CD14-positive monocyte (primary cell): Measurements from ENCODE around the gene RIMOC1. TPM values are rescaled to one million over a fixed set of nuclear protein-coding genes. Genes with fewer than 3 reads are reported as not detected.

ENCODE experiments used
- DNase-seq, 3 donors: peaks; one replicate each; pipeline ENCODE4 v3.0.0-alpha.2; 2011 to 2022
- H2AFZ ChIP-seq: 2 replicates; pipeline ENCODE4 v1.6.0; 2012; ENCODE audit warnings: mild to moderate bottlenecking, low read depth, low read length, inconsistent platforms; ENCODE audit not compliant: insufficient read depth, poor library complexity, severe bottlenecking
- H3K27ac ChIP-seq, 2 donors: 1 replicate in 1 of 2; 2 replicates in 1 of 2; pipeline ENCODE4 v1.5.1; 2012 to 2013; ENCODE audit warnings: low read length in 2 of 2, control low read depth in 1 of 2, inconsistent platforms in 1 of 2, low read depth in 1 of 2, mild to moderate bottlenecking in 1 of 2
- H3K27me3 ChIP-seq, 2 donors: one replicate each; pipeline versions ENCODE4 v1.6.0 to v1.6.1; 2011 to 2013; ENCODE audit warnings: low read length in 2 of 2; ENCODE audit not compliant: control insufficient read depth in 2 of 2, insufficient read depth in 2 of 2
- H3K36me3 ChIP-seq, 2 donors: replicated peaks in 1 of 2; 1 replicate in 1 of 2; 2 replicates in 1 of 2; pipeline versions ENCODE4 v1.5.1 to v1.6.1; 2012 to 2013; ENCODE audit warnings: low read length in 2 of 2, control low read depth in 1 of 2, inconsistent platforms in 1 of 2, mild to moderate bottlenecking in 1 of 2; ENCODE audit not compliant: insufficient read depth in 2 of 2, control insufficient read depth in 1 of 2
- H3K4me1 ChIP-seq, 2 donors: 1 replicate in 1 of 2; 2 replicates in 1 of 2; pipeline versions ENCODE4 v1.5.1 to v1.6.1; 2012 to 2013; ENCODE audit warnings: low read length in 2 of 2, control low read depth in 1 of 2, inconsistent platforms in 1 of 2, mild to moderate bottlenecking in 1 of 2, moderate library complexity in 1 of 2; ENCODE audit not compliant: insufficient read depth in 2 of 2, control insufficient read depth in 1 of 2
- H3K4me2 ChIP-seq: replicated peaks from 2 replicates; pipeline ENCODE3; 2012; ENCODE audit warnings: low read length, moderate library complexity, mild to moderate bottlenecking; ENCODE audit not compliant: poor library complexity, severe bottlenecking; ENCODE audit errors: extremely low read depth
- H3K4me3 ChIP-seq, 3 experiments: fragments of 200-600 bp in 1 of 3; sonication (generic) in 1 of 3; replicated peaks in 1 of 3; 1 replicate in 2 of 3; 2 replicates in 1 of 3; pipeline ENCODE4 v1.5.1; 2011 to 2013; ENCODE audit warnings: low read length in 3 of 3, mild to moderate bottlenecking in 3 of 3, control low read depth in 2 of 3, low read depth in 2 of 3, inconsistent platforms in 1 of 3, moderate library complexity in 1 of 3
- H3K79me2 ChIP-seq: 2 replicates; pipeline ENCODE4 v1.6.0; 2012; ENCODE audit warnings: mild to moderate bottlenecking, control low read depth, inconsistent platforms, low read length, moderate library complexity; ENCODE audit not compliant: insufficient read depth
- H3K9ac ChIP-seq: 2 replicates; pipeline ENCODE4 v1.6.0; 2017; ENCODE audit warnings: low read length, mild to moderate bottlenecking; ENCODE audit not compliant: insufficient read depth, poor library complexity, severe bottlenecking
- H3K9me3 ChIP-seq, 2 donors: replicated peaks in 1 of 2; 1 replicate in 1 of 2; 2 replicates in 1 of 2; pipeline versions ENCODE4 v1.5.1 to v1.6.1; 2012 to 2013; ENCODE audit warnings: low read length in 2 of 2, control low read depth in 1 of 2; ENCODE audit not compliant: control insufficient read depth in 1 of 2, insufficient read depth in 1 of 2
- H4K20me1 ChIP-seq: 2 replicates; pipeline ENCODE4 v1.6.0; 2012; ENCODE audit warnings: mild to moderate bottlenecking, low read length, control low read depth, moderate library complexity; ENCODE audit not compliant: insufficient read depth
- H3K27ac Mint-ChIP-seq, 7 donors: one replicate each; pipeline ENCODE4 v1.8.0; 2020; ENCODE audit warnings: mild to moderate bottlenecking in 7 of 7, mixed read lengths in 7 of 7, moderate library complexity in 6 of 7, inconsistent platforms in 2 of 7
- H3K27me3 Mint-ChIP-seq, 3 donors: one replicate each; pipeline ENCODE4 v1.8.0; 2021 to 2022; ENCODE audit warnings: low read depth in 3 of 3, mild to moderate bottlenecking in 3 of 3, mixed read lengths in 3 of 3, moderate library complexity in 3 of 3, inconsistent platforms in 1 of 3
- H3K36me3 Mint-ChIP-seq, 2 donors: one replicate each; pipeline ENCODE4 v1.8.0; 2020; ENCODE audit warnings: mixed read lengths in 2 of 2, inconsistent platforms in 1 of 2, mild to moderate bottlenecking in 1 of 2
- H3K4me1 Mint-ChIP-seq: one replicate; pipeline ENCODE4 v1.8.0; 2020; ENCODE audit warnings: mild to moderate bottlenecking, mixed read lengths
- H3K4me3 Mint-ChIP-seq, 2 donors: one replicate each; pipeline ENCODE4 v1.8.0; 2020; ENCODE audit warnings: mild to moderate bottlenecking in 2 of 2, mixed read lengths in 2 of 2, moderate library complexity in 1 of 2
- H3K9me3 Mint-ChIP-seq, 7 donors: one replicate each; pipeline ENCODE4 v1.8.0; 2020 to 2022; ENCODE audit warnings: mixed read lengths in 7 of 7, mild to moderate bottlenecking in 6 of 7, moderate library complexity in 6 of 7, inconsistent platforms in 2 of 7
- WGBS: methylation state at CpG from one replicate; pipeline ENCODE4 v1.1.5; 2013; ENCODE audit warnings: missing lambda C conversion rate; ENCODE audit not compliant: insufficient coverage; 5-methylcytosine and 5-hydroxymethylcytosine counted together
- intact Hi-C, 2 donors: fragments of 100-400 bp; cut with micrococcal nuclease; formaldehyde crosslinking; loops; one replicate each; pipeline versions ENCODE4 v1.15.0 to v1.15.1; 2023
- polyA plus RNA-seq, 3 donors: library from polyadenylated mRNA; depleted of rRNA in 1 of 3; unstranded in 2 of 3; stranded (reverse) in 1 of 3; fragments of 300-500 nt in 2 of 3; fragments of >200 nt in 1 of 3; fragmentation: Illumina TruSeq in 2 of 3; gene quantifications; 1 replicate in 2 of 3; 2 replicates in 1 of 3; pipeline ENCODE4 v1.2.3, GENCODE V29; 2012 to 2021
- TF ChIP-seq, protein P1 (sequence below): fragments of 200-600 bp; IDR thresholded peaks from one replicate; pipeline ENCODE4 v1.8.0; 2022; ENCODE audit warnings: antibody characterized with exemption, mild to moderate bottlenecking

Gene RIMOC1
- polyA plus RNA-seq, 3 donors, result 4.6 to 15.3 (median 11.2) TPM

DNA sequence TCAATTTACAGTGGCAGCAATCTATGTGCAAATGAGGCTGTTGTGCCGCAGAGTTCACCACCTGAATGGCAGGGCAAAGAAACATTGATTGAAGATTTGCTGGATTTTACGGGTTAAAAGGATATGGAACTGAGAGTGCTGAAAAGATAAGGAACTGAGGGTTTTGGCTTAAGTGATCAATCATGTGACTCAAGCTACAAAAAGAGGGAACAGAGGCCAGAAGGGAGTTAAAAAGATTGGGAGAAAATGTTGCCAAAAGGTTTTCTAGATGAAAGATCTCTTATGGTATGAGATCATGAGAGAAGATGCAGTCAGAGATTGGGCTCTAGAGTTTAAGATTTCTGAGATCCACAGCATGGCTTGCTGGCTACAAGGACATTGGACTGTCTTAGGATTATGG lies 7.9 kb upstream of the RIMOC1 start:
- intact Hi-C loops, result no loop called here

DNA sequence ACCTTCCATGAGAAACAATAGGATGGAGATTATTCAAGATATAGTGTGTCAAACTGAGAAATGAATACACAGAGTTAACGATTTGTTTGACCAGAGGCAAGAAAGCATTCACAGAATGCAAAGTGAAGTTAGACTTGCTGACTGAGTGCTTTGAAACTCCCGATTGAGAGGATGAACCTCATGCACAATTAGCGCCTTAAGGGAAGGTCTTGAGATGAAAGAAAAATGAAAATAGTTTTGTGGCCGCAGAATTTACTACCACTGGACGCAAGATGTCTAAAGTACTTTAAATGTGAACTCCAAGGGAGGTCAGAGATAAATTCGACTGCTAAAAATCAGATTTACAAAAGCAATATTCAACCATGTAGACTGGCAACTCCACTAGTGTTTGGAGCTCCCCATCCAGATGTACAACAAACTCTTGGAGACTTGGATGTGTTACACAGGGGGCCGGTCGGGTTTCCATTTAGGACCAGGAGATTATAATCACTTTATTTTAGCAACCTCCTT lies 707 bp upstream of the RIMOC1 start:
- intact Hi-C loops, result loop anchor here (5.0 to 10.0 kb wide), 2 partner anchors 1069 to 1219 kb away; partner anchors contain the start of genes RPL37 (in 1 of the 2) and ZNF131 (in 1 of the 2)

More for the DNA sequence above, 7.9 kb upstream of the RIMOC1 start:
- Mint-ChIP-seq H3K36me3 (no peaks in the 10 kb centered on the region), H3K9me3 (peaks cover 0 to 4% (median 0%) of the 10 kb centered on the region in 7 donors), H3K27ac (no peak overlapping the region), H3K4me1 (peaks cover 6% of the 10 kb centered on the region), H3K27me3 (peaks cover 13 to 23% (median 17%) of the 10 kb centered on the region in 3 donors), H3K4me3 (no peak overlapping the region)
- Histone ChIP-seq H3K9me3 (no peaks in the 10 kb centered on the region), H3K36me3 (no peaks in the 10 kb centered on the region), H2AFZ (peak overlapping the region; percentile 38), H3K9ac (no peak overlapping the region), H3K4me1 (no peaks in the 10 kb centered on the region), H3K27me3 (peaks cover 3 to 4% of the 10 kb centered on the region in 2 donors), H4K20me1 (no peaks in the 10 kb centered on the region), H3K4me2 (no peak overlapping the region), H3K4me3 (no peak overlapping the region), H3K27ac (no peak overlapping the region), H3K79me2 (no peaks in the 10 kb centered on the region)
- DNase-seq, result no peak
- TF ChIP-seq, protein P1, sequence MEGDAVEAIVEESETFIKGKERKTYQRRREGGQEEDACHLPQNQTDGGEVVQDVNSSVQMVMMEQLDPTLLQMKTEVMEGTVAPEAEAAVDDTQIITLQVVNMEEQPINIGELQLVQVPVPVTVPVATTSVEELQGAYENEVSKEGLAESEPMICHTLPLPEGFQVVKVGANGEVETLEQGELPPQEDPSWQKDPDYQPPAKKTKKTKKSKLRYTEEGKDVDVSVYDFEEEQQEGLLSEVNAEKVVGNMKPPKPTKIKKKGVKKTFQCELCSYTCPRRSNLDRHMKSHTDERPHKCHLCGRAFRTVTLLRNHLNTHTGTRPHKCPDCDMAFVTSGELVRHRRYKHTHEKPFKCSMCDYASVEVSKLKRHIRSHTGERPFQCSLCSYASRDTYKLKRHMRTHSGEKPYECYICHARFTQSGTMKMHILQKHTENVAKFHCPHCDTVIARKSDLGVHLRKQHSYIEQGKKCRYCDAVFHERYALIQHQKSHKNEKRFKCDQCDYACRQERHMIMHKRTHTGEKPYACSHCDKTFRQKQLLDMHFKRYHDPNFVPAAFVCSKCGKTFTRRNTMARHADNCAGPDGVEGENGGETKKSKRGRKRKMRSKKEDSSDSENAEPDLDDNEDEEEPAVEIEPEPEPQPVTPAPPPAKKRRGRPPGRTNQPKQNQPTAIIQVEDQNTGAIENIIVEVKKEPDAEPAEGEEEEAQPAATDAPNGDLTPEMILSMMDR, result no peak
- 6% methylated on average over 2 of the region's 2 CpGs for WGBS

More for the DNA sequence above, 707 bp upstream of the RIMOC1 start:
- Histone ChIP-seq H3K36me3 (peaks cover 8 to 10% of the 10 kb centered on the region in 2 donors), H3K4me3 (peak overlapping the region; percentile 41 to 79 (median 62)), H3K9ac (peak overlapping the region; percentile 91), H3K27ac (peak overlapping the region; percentile 90 to 94), H3K4me1 (peaks cover 18 to 20% of the 10 kb centered on the region in 2 donors), H4K20me1 (no peaks in the 10 kb centered on the region), H2AFZ (peak overlapping the region; percentile 75), H3K4me2 (peak overlapping the region; percentile 85), H3K27me3 (no peaks in the 10 kb centered on the region), H3K79me2 (peaks cover 38% of the 10 kb centered on the region), H3K9me3 (no peaks in the 10 kb centered on the region)
- peaks cover 12 to 13% of the 10 kb centered on the region in 2 donors for H3K36me3 Mint-ChIP-seq
- TF ChIP-seq, protein P1, result no peak
- WGBS, result 25% methylated on average over 4 of the region's 8 CpGs
- H3K27ac Mint-ChIP-seq, result peak overlapping the region; percentile 92 to 99 (median 98)
- no peak for DNase-seq
- peaks cover 0 to 2% (median 0%) of the 10 kb centered on the region in 7 donors for H3K9me3 Mint-ChIP-seq
- peaks cover 33% of the 10 kb centered on the region for H3K4me1 Mint-ChIP-seq
- peaks cover 6 to 7% (median 7%) of the 10 kb centered on the region in 3 donors for H3K27me3 Mint-ChIP-seq
- H3K4me3 Mint-ChIP-seq, result peak overlapping the region; percentile 95 to 98
